Suppressor macrophage (primary cell): ENCODE results near the gene CD6.

ENCODE experiments used
- DNase-seq, 4 experiments: peaks; one replicate each; pipeline ENCODE4 v3.0.0-alpha.2; 2020 to 2022

The CD6 gene

DNA sequence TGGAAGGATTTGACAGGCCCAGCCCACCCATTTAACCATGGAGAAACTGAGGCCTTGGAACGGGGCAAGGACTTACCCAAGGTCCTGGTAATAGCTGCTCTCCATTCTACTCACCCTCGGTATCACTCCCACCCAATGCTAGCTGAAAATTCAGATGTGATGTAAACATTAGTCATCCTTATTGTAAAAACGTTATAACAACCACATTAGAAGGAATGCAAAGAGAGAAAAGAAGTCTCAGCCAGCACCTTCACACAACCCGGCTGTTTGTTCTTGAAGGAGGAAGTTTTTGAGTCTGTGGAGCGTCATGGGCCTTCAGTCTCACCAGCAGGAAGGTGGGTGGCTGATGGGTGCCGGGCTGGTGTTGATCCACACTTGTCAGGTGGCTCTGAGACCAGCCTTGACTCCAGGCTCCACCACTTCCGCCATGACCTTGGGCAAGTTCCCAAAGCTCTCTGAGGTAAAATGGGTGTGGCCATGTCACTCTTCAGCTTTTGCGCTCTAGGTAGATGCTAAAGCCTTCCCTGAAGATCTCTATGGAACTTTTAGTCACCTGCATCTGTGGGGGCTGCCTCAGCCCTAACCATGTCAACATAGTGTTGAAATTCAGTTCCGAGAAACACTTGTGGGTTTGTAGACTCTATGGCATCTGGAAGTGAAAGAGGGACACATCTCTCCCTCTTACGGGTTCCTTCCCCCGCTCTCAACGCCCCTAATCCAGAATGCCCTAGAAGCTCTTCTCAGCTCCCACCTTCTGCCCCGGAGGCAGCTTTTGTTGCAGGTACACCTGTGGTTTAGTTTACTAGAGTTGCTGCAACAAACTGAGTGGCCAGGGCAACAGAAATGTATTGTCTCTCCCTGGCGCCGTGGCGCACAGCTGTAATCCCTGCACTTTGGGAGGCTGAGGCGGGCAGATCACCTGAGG is 14.8 kb downstream of the CD6 start:
- peak; percentile 85 to 94 (median 91) for DNase-seq

DNA sequence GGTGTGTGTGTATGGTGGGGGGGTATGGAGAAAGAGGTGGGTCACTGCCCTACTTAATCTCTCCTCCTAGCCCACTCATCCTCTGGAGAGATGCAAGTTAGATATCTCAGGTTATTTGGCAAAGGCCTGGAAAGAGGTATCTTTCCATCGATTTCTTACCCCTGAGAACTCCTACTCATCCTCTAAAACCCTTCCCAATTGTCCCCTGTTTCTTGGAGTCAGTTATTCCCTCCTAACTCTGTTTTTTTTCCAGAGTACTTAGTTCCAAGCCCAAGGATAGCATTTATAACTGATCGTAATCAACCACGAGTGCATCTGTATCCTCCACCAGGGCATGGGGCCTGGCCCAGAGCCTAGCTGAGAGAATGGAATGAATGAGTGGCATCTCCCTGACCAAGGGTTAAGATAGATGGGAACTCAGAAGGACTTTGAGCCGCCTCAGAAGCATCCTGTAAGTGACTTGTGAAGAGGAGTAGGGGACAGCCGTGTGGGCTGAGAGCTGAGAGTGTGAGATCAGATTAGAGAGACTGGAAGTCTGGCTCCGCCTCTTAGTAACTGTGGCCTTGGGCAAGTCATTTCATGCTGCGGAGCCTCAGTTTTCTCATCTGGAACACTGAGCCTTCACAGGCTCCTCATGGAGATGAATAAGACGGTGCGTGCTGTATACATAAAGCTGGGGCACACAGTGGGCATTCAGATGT is 16.2 kb downstream of the CD6 start:
- DNase-seq, result peak in 2 of 4 experiments; percentile 45 to 56

DNA sequence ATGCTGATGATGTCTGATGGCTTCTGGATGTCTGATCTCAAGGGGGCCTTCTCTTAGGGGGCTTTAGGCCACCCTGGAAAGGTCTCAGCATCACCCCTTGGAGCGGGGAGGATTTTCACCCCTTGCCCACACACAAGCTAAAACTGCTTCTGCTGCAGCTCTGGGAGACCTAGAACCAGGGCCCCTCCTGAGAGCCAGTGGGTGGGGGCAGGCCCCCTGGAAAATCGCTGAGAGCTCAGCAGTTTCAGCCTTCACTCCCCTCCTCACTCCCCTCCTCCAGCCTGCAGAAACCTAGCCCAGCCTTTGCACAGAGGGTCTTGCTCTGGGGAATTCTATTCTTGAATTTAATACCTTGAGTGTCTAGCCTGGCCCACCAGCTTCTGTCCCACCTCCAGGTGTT is 17.2 kb downstream of the CD6 start:
- DNase-seq, result no peak

DNA sequence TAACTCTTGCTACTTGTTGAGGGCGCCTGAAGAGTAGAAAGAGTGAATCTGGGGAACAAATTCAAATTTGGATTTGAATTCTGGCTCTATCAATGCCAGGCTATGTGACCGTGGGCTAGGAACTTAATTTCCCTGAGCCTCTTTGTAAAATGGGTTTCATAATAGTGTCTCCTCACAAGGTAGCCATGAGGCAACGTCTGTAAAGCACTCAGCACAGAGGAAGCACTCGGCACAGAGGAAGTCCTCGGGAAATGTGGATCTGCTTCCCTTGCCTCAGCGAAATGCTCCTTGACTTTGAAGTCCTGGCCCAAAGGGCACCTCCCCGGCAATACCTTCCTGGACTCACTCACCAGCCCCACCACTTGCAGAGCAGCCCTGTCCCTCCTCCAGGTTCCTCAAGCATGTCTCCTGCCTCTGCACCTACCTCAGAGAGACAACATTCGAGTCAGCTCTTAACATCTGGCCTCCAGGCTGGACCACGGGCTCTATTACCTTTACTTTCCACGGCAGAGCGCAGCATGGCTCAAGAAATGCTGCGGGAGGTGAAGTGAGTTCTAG is 17.7 kb downstream of the CD6 start:
- peak; percentile 72 to 89 (median 84) for DNase-seq

DNA sequence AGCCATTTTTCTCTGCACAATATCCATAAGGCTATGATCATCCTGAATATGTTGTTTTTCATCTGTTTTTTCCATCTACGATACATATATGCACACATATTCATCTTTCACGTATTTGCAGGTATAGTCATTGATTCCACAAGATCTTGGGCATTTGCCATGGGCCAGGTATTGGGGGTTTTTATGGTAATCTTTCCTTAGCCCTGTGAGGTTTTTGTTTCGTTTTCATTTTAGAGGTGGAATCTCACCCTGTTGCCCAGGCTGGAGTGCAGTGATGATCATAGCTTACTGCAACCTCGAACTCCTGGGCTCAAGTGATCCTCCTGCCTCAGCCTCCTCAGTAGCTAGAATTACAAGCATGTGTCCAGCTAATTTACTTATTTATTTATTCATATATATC is 20.0 kb downstream of the CD6 start:
- no peak for DNase-seq

DNA sequence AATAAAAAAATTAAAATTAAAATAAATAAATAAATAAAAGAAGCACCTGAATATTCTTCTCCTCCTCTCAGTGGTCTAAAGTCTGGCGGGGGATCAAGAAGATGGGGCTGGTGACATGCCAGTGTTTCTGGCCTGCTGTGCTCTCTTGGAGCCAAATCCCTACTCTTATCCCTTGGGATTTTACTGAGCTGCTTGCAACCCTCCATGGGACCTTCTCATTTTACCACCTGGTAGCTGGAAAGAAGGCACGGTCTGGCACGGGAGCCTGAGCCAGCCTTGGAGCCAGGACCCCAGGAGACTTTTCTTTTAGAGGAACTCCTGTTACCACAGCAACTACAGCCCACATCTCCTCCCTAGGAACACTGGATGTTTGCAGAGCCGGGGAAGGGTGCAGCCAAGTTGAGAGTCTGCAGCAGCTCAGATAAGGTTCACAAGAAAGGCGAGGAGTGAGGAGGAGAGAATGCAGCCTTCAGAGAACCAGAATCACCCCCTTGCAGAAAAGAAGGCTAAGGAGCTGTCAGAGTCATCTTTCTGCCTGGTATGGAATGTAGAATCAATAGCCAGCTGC is 21.4 kb downstream of the CD6 start:
- peak in 2 of 4 experiments; percentile 30 to 40 for DNase-seq

DNA sequence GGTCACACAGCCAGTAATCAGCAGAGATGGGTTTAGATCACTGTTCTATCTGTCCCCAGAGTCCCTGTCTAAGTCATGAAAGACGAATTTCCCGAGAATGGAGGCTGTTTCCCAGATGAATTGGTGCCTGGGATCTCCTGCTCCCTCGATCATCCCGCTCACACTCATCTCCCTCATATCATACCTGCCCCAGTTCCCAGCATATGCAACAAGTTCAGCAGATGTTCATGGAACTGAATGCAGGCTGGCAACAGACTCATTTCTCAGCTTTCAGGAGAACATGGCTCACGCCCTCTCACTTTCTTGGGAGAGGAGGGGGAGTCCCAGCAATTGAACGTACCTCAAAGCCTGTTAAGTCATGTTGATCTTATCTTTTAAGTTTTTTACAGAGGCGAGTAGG is 22.1 kb downstream of the CD6 start:
- DNase-seq, result no peak

DNA sequence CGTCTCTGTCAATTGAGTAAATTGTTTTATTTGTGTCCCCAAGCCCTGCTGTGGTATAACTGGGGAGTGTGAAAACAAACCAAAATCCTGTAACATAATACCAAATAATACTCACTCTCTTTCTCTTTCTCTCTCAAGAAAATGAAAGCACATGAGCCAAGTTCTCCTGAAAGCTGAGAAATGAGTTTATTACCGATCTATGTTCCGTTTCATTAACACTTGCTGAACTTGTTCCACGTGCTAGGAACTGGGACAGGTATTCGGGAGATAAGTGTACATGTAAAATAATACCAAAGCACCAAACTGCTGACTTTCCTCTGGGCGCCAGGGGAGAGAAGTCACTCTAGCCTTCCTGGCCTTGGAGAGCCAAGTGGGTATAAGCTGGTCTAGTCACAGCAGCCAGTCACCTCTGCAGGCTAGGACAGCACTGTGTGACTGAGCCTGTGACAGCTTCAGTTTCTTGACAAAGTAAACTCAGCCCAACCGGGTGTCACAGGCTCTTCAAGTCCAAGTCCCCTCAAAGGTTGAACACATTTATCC is 23.1 kb downstream of the CD6 start:
- DNase-seq, result no peak

DNA sequence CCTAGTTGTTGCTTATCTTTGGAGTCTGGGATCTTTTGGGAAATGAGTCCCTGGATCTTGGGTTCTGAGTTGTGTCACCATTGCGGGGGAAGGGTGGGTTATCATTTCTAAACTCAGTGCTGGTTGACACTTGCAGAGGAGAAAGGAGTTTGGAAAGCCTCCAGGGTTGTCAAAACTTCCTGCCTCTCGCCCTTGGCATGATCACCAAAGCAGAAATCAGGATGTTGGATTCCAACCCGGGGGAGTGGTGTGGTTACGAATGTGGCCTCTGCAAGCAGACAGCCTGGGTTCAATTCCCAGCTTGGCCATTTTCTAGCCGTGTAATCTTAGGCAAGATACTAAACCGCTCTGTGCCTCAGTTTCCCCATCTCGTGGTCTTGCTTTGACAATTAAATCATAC is 24.3 kb downstream of the CD6 start:
- peak; percentile 43 to 76 (median 67) for DNase-seq

DNA sequence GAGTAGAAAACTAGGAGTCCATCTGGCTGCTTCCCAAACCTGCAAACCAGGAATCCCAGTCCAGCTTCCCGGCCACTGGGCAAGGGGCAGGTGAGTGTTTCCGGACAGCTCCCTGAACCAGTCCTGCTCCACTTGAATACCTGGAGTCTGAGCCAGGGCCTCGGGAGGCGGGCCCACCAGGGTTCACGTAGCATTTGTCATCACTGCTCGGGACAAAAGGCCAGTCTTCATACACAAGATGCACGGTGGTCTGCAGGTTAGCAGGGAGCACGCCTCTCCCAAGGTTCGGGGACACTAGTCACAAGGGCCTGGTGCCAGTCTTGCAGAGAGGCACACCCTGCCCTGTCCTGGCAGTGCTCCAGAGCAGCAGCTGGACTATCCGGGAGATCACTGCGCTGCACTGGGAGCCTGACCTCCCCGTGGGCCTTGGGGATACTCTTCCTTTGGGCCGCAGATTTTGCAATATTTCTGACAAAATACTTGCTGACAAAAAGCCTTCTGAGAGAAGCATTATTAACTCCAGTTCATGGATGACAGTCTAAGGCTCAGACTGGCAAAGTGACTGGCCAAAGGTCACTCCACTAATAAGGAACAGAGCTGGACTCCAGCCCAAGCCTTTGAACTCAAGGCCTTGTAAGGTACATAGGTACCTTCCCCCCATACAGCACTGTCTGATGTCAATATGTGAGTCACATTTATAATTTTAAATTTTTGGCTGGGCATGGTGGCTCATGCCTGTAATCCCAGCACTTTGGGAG is 25.1 kb downstream of the CD6 start:
- peak in 3 of 4 experiments; percentile 47 to 54 (median 50) for DNase-seq

DNA sequence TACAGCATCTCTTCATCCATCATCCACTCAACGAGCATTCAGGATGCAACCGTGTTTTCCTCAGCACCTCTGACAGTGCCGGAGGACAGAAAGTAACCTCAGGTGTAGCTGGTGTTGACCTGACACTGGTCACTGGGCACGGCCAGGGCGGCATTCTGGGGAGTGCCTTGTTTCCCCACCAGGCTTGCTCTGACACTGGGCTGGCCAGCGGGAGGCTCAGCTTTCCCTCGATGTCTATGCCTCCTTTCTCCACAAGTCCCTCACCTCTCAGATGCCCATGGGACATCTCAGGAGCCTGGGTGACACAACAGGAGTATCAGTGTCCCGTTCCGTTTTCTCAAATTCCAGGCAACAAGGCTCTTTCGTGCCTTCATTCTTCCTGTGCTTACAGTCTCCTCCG is 28.9 kb downstream of the CD6 start:
- no peak for DNase-seq

DNA sequence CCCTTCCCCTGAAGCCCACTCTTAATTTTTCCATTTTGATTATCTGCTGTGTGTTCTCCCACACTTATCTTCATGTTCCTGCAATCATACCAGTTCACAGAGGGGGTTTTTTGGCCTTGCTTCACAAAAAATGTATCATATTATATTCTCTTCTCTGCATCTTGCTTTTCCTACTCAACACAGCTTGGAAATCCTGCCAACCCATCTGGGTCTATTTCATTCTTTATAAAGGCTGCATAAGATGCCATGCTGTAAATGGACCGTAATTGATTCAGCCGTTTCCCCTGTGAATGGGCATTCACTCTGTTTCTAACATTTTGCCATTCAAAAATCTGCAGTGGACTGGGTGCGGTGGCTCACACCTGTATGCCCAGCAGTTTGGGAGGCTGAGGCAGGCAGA is 30.5 kb downstream of the CD6 start:
- DNase-seq, result no peak

DNA sequence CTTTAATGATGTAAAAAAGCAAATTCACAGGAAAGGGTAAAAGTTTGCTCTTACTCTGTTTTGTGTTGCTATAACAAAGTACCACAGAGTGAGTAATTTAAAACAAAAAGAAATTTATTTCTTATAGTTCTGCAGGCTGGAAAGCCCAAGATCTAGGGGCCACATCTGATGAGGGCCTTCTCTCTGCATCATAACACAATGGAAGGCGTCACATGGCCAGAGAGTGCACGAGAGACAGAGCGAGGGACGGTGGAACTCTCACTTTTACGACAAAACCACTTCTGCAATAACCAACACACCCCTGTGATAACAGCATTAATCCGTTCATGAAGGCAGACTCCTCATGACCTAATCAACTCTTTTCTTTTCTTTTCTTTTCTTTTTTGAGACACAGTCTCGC is 31.1 kb downstream of the CD6 start:
- no peak for DNase-seq

DNA sequence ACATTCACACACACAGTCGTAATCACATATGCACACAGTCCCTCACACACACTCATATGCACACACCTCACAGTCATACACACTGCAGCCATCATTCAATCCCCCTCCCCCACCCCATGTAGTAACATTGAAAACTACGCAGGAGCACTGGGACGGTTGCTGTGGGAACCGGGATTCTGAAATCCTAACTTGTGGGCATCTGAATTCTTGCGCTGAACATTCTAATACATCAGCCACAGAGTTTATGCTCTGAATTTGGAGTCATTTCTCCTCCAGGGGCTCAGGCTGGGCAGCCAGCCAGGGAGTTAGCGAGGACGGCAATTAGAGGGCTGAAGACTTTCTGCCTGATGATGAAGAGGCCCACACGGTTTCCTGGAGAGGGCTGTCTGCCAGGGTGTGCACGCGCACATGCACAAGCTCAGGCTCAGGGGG is 32.7 kb downstream of the CD6 start:
- no peak for DNase-seq

DNA sequence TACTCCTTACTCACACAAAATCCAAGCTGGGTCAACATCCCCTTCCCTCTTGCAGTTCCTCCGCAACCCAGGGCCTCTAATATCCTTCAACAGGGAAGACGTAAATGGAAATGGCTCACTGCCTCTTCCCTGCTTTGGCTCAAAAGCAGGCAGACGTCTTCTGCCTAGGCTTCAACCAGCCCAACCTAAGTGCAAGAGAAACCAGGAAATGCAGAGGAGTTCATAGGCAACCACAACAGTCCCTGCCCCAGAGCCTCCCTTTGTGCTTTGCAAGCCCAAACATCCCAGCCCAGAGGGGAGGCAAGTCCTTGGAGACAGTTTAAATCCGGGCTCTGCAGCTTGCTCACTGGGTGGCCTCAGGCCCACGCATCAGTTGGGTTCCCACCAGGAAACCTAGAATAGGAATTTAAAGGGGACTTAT is 33.3 kb downstream of the CD6 start:
- DNase-seq, result peak in 3 of 4 experiments; percentile 46 to 51 (median 49)

DNA sequence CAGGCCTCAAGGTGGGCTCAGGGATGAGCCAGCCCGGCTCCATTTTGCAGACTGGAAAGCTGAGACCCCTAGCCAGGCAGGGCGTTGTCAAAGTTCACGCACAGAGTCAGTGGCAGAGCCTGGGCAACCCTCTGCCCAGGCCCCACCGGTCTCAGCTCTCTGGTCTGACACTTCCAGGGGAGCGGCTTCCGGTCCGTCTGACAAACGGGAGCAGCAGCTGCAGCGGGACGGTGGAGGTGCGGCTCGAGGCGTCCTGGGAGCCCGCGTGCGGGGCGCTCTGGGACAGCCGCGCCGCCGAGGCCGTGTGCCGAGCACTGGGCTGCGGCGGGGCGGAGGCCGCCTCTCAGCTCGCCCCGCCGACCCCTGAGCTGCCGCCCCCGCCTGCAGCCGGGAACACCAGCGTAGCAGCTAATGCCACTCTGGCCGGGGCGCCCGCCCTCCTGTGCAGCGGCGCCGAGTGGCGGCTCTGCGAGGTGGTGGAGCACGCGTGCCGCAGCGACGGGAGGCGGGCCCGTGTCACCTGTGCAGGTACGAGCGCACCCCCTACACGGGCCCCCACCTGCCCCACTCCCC is 36.0 kb downstream of the CD6 start:
- peak in 2 of 4 experiments; percentile 31 to 42 for DNase-seq

DNA sequence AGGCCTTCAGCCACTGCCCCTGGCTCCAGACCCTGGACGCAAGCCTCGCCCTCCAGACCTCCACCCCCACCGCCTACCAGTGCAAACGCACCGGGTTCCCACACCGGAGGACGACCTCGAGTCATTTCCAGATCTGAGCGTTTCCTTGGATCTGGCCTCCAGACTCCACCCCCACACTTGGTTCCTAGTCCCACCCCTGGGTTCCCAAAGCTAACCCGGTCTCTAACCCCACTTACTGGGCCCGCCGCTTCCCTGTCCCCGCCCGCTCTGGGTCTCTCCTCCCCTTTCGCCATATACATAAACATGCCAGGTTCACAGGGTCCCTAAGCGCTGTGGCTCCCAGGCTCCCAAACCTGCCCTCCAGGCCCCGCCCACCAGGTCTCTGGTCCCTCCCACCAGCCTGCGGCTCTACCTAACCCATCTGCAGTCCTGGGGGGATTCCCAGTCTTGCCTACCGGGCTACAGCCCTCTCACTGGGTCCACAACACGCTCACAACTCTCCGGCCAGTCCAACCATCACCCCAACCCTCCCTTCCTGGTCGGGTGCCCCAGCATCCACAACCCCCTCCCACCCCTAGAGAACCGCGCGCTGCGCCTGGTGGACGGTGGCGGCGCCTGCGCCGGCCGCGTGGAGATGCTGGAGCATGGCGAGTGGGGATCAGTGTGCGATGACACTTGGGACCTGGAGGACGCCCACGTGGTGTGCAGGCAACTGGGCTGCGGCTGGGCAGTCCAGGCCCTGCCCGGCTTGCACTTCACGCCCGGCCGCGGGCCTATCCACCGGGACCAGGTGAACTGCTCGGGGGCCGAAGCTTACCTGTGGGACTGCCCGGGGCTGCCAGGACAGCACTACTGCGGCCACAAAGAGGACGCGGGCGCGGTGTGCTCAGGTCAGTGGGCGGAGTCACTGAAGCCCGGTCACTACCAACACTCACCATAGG is 36.7 kb downstream of the CD6 start:
- DNase-seq, result no peak

DNA sequence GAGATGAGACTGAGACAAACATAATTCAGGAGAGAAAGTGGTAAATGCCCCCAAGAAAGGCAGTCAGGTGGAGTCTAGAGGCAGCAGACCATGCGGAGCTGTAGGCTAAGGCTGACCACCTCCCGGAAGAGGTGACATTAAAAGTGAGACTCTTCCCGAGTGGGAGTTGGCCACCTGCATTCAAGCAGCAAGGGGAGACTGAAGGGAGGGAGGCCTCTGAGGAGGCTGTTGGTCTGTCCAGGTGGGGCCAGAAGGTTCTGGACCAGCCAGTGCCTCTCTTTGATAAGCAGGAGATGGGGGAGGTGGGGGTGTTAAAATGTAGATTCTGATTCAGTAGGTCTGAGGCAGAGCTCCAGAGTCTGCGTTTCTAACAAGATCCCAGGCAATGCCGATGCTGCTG is 37.5 kb downstream of the CD6 start:
- no peak for DNase-seq

DNA sequence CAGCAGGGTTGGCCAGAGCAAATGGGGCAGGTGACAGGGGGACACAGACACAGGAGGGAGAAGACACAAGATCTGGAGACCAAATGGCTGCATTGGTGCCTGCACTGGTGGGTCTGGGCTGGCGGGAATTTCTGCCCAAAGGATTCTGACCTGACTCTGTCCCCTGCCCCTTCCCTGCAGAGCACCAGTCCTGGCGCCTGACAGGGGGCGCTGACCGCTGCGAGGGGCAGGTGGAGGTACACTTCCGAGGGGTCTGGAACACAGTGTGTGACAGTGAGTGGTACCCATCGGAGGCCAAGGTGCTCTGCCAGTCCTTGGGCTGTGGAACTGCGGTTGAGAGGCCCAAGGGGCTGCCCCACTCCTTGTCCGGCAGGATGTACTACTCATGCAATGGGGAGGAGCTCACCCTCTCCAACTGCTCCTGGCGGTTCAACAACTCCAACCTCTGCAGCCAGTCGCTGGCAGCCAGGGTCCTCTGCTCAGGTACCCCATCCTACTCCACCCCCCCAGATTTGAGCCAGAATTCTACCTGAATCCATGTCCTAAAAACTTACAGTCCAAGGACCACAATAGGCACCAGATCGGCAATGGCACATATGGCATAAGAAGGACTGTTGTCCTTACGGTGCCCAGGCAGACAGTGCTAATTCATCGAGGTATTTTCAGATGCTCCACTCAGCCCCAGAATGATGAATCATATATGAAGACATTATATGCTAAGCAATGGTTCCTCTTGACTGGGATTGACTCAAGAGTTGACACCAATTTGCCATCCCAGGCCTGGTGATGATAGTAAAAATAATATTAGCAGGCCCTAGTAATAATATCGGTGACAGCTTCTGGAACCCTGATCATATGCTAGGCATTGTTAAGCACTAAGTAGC is 38.2 kb downstream of the CD6 start:
- peak in 1 of 4 experiments; percentile 34 for DNase-seq
